MM.1S (cell line): Measurements from ENCODE around the gene FBN3.

ENCODE experiments used
- CTCF ChIP-seq: fragments of 300-600 bp; sonication (generic); IDR thresholded peaks from 2 replicates; pipeline ENCODE4 v1.5.1; 2016; ENCODE audit warnings: antibody characterized with exemption, low read length, mixed read lengths
- EZH2 ChIP-seq: fragments of 300-600 bp; sonication (generic); optimal IDR thresholded peaks from 2 replicates; pipeline ENCODE3; 2017; ENCODE audit warnings: low read depth, mild to moderate bottlenecking, antibody characterized with exemption, low read length, mixed read lengths
- EZH2phosphoT487 ChIP-seq: fragments of 300-600 bp; sonication (generic); IDR thresholded peaks from 2 replicates; pipeline ENCODE4 v1.6.1; 2018; ENCODE audit warnings: antibody characterized with exemption, low read length

- TF ChIP-seq EZH2 (no peak), CTCF (no peak), EZH2phosphoT487 (no peak)
Measured at GRCh38 chr19:8168537-8168936, 19.1 kb upstream of the FBN3 start.
